ENCODE data around the gene TRPV3.

- TF ChIP-seq CTCF (IDR thresholded peaks at IDR 0.05; ENCODE audit: low read depth, low read length) (no peak), EZH2phosphoT487 (IDR thresholded peaks at IDR 0.05; ENCODE audit: low read depth) (no peak)
Measured at GRCh38 chr17:3529817-3530741, 27.5 kb downstream of the TRPV3 start.

Measured in OCI-LY3 (cell line).